ENCODE data around the gene TMPRSS13. TPM values are rescaled to one million over a fixed set of nuclear protein-coding genes. Genes with fewer than 3 reads are reported as not detected.

Gene TMPRSS13
- total RNA-seq, 1 experiment from 2014 or later: 0.50 TPM

DNA sequence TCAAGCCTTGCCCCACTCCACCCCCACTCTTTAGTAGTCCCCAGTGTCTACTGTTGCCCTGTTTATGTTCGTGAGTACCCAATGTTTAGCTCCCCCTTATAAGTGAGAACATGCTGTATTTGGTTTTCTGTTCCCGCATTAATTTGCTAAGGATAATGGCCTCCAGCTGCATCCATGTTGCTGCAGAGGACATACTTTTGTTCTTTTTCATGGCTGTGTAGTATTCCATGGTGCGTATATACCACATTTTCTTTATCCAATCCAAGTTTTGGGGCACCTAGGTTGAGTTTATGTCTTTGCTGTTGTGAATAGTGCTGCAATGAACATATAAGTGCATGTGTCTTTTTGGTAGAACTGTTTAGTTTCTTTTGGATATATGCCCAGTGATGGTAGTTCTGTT is 36.6 kb downstream of the TMPRSS13 start:
- no peaks in the 10 kb centered on the region for H3K79me2 ChIP-seq (ENCODE audit: insufficient read depth, low read length)
- H3K9me3 ChIP-seq (ENCODE audit: control insufficient read depth, low read depth, low read length): no peaks in the 10 kb centered on the region
- H3K23me2 ChIP-seq (ENCODE audit: insufficient read length, low read depth, low read length, poor library complexity, severe bottlenecking): no peaks in the 10 kb centered on the region
- H3T11ph ChIP-seq (ENCODE audit: low read length): no peak overlapping the region
- H2AFZ ChIP-seq (ENCODE audit: low read length): no peak overlapping the region
- H2BK5ac ChIP-seq (ENCODE audit: insufficient read length, low read length): no peak overlapping the region
- H4K20me1 ChIP-seq (ENCODE audit: control insufficient read depth, insufficient read depth, insufficient read length): no peaks in the 10 kb centered on the region
- H2AK5ac ChIP-seq (ENCODE audit: insufficient read length, low read length): no peak overlapping the region
- Mint-ChIP-seq H3K4me1 (peaks cover 5 to 6% of the 10 kb centered on the region in 2 experiments; a peak in 1 of 4 replicates), H3K36me3 (ENCODE audit: insufficient read depth in 1 of 3, low read depth in 3 of 3) (no peaks in the 10 kb centered on the region), H3K27me3 (ENCODE audit: low read depth) (peaks cover 23% of the 10 kb centered on the region), H3K9me3 (no peaks in the 10 kb centered on the region), H3K4me3 (no peak overlapping the region), H3K27ac (no peak overlapping the region)
- H3K9ac ChIP-seq (ENCODE audit: extremely low read depth, insufficient read length, low read length): no peak overlapping the region
- no peaks in the 10 kb centered on the region for H3K4me1 ChIP-seq (ENCODE audit: insufficient read depth, low read length)
- H4K8ac ChIP-seq (replicated peaks; ENCODE audit: insufficient read length, low read depth, low read length): no peak overlapping the region
- no peak overlapping the region for H2BK15ac ChIP-seq (ENCODE audit: low read depth, low read length)
- H3K56ac ChIP-seq (ENCODE audit: insufficient read length, low read depth, low read length): no peak overlapping the region
- no peak overlapping the region for H3K27ac ChIP-seq (ENCODE audit: insufficient read length, low read depth, low read length)
- H3K18ac ChIP-seq (ENCODE audit: insufficient read length, low read depth, low read length): no peak overlapping the region
- DNase-seq: no peak
- no peak overlapping the region for H3K4ac ChIP-seq (ENCODE audit: low read depth, low read length)
- no peaks in the 10 kb centered on the region for H3K27me3 ChIP-seq (ENCODE audit: insufficient read depth, low read length)
- WGBS (ENCODE audit: extremely low coverage, insufficient read length, low lambda C conversion rate): no CpG with 5 or more reads among the region's 3 CpGs
- TF ChIP-seq, protein P1, sequence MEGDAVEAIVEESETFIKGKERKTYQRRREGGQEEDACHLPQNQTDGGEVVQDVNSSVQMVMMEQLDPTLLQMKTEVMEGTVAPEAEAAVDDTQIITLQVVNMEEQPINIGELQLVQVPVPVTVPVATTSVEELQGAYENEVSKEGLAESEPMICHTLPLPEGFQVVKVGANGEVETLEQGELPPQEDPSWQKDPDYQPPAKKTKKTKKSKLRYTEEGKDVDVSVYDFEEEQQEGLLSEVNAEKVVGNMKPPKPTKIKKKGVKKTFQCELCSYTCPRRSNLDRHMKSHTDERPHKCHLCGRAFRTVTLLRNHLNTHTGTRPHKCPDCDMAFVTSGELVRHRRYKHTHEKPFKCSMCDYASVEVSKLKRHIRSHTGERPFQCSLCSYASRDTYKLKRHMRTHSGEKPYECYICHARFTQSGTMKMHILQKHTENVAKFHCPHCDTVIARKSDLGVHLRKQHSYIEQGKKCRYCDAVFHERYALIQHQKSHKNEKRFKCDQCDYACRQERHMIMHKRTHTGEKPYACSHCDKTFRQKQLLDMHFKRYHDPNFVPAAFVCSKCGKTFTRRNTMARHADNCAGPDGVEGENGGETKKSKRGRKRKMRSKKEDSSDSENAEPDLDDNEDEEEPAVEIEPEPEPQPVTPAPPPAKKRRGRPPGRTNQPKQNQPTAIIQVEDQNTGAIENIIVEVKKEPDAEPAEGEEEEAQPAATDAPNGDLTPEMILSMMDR (conservative IDR thresholded peaks at IDR 0.05): no peak
- no peak overlapping the region for H3K14ac ChIP-seq (ENCODE audit: insufficient read depth, low read length)
- no peak overlapping the region for H2BK20ac ChIP-seq (ENCODE audit: low read depth, low read length, poor library complexity, severe bottlenecking)
- no peak overlapping the region for H4K91ac ChIP-seq (ENCODE audit: insufficient read length, low read depth, low read length)
- H3K4me2 ChIP-seq (ENCODE audit: insufficient read depth, insufficient read length, low read length): no peak overlapping the region
- no peak overlapping the region for H2BK120ac ChIP-seq (ENCODE audit: low read depth, low read length, poor library complexity, severe bottlenecking)
- H3K79me1 ChIP-seq (ENCODE audit: insufficient read depth, low read depth, low read length, poor library complexity, severe bottlenecking): no peaks in the 10 kb centered on the region
- no peak overlapping the region for H3K23ac ChIP-seq (ENCODE audit: insufficient read length, low read depth, low read length)
- H2BK12ac ChIP-seq (ENCODE audit: insufficient read length, low read depth, low read length): no peak overlapping the region
- H4K5ac ChIP-seq (ENCODE audit: insufficient read length, low read depth, low read length): no peak overlapping the region
